SKM-1 (cell line): ENCODE data around the gene LRRD1.
A peak's percentile ranks its signal among the peaks of the same experiment; 100 is the strongest.
"Not testable (repeated sequence)": the region's sequence is repeated elsewhere in the genome, so short reads cannot be mapped to it uniquely, and the experiment has no call there.

ENCODE experiments used
- DNase-seq: peaks from one replicate; lab custom pipeline; 2025; ENCODE audit not compliant: unreplicated experiment; lab: John Stamatoyannopoulos, UW

Gene LRRD1

DNA sequence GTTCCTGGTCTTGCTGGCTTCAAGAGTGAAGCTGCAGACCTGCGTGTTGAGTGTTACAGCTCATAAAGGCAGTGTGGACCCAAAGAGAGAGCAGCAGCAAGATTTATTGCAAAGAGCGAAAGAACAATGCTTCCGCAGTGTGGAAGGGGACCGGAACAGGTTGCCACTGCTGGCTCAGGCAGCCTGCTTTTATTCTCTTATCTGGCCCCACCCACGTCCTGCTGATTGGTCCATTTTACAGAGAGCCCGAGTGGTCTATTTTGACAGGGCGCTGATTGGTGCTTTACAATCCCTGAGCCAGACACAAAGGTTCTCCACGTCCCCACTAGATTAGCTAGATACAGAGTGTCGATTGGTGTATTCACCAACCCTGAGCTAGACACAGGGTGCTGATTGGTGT is 36.2 kb downstream of the LRRD1 start:
- DNase-seq, result not testable (repeated sequence)

DNA sequence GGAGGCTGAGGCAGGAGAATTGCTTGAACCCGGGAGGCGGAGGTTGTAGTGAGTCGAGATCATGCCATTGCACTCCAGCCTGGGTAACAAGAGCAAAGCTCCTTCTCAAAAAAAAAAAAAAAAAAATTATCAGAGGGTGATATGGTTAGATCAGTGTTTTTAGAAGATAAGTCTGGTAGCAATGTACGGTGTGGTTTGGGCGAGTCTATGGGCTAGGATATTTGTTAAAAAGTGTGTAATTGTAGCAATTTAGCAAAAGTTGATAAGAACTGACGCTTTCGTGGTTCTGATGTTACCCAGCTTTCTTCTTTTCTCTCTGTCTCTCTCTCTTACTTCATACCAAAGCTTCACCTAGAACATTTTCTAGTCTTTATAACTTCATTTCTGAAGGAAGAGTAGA is 37.8 kb downstream of the LRRD1 start:
- no peak for DNase-seq

DNA sequence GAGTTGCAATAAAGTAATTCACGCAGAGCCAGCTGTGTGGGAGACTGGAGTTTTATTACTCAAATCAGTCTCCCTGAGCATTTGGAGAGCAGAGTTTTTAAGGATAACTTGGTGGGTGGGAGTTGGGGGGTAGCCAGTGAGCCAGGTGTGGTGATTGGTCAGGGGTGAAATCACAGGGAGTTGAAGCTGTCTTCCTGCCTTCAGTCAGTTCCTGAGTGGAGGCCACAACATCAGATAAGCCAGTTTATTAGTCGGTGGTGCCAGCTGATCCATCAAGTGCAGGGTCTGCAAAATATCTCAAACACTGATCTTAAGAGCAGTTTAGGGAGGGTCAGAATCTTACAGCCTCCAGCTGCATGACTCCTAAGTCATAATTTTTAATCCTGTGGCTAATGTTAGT is 41.4 kb downstream of the LRRD1 start:
- DNase-seq, result no peak

DNA sequence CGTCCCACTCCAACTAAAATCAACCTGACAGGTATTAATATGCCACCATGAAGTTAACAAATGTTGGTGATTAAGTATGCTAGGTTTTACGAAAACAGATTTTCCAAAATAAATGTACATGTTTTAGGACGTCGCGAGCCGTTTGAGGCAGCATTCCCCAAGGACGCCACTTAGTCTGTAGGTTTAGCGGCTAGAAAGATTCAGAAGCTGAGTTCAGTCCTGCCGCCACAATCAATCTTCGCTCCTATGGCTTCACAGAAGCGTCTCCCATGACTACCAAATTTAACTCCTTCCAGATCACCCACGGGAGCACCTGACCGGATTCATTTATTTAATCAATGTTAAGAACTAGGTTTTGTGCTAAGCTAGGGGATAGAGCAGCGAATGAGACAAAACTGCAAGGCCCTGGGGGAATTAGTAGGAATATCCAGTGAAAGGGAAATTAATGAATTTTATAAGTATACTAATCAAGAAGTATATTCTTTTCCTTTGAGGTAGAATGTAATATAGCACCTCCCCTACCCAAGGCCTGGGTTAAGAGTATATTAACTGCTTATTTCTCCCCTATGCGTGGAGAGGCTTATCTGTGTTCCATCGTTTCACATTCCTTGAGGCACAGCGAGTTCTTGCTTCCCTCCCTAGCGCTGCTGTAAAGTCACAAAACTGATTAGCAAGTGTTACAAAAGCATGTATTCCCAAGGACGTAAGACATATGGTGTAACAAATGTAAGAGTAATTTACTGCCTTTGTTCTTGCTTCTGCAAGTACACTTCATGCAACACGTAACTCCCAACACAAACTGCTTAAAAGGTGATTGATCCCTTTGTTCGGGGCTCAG is 43.7 kb downstream of the LRRD1 start:
- DNase-seq, result no peak

DNA sequence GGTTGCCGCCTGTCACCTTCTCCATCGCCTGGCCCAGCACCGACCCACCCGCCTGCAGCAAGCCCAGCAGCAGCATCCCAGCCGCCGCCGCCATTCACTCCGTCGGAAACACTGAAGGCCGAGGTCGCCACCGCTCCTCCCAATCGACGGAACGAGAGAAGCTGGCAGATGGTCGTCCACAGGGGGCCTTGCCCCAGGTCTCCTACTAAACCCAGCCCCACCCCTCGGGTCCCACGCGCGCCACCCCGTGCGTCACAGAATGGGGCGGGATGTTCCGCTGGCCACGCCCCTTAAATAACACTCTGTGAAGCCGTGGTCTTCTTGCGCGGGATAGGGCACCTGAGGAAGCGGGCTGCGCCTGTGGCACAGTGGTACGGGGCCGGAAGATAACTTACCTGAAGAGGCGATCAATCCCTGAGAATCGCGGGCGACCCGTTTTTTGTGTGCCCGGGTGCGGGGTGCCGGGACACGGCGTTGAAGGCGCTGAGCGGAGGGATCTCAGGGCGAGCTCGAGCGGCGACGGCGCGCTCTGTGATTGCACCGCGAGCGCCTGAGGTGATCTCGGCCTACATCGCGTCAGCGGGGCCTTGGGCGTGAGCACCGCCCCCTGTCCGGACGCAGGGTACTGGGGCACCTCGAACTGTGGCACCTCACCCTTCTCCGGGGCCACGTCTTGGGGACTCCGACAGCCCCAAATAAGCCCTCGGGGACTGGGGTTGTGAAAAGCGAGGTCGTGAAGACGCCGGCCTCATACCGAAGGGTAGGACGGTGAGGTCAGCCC is 44.5 kb downstream of the LRRD1 start, which contains the start of gene CYP51A1:
TSS of gene CYP51A1 (minus strand) at position 207 of the 781 bp plus-strand sequence. CDS start at position 94, 113 bp downstream.
- peak; percentile 65 for DNase-seq

DNA sequence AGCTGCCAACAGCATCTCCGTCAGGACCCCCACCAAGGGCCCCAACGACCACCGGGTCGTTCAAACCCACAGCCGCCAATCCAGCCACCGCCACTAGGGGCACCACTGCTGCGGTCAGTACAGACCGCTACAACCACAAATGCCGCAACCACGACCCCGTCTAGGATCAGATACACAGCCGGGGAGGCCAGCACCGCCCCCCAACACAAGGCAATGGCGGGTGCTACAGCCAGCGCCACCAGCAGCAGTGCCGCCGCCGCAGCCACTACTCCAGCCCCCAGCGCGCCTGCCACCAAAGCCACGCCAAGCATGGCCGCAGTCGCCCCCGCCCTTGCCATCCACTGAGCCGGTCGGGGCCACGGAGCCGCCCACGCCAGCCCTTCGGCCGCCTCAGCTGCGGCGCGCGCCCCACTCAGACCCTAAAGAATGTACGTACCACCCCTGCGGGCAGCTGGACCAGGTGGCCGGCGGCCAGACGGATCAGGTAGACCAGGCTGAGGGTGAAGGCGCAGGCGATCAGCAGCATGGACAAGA is 45.1 kb downstream of the LRRD1 start:
- no peak for DNase-seq

DNA sequence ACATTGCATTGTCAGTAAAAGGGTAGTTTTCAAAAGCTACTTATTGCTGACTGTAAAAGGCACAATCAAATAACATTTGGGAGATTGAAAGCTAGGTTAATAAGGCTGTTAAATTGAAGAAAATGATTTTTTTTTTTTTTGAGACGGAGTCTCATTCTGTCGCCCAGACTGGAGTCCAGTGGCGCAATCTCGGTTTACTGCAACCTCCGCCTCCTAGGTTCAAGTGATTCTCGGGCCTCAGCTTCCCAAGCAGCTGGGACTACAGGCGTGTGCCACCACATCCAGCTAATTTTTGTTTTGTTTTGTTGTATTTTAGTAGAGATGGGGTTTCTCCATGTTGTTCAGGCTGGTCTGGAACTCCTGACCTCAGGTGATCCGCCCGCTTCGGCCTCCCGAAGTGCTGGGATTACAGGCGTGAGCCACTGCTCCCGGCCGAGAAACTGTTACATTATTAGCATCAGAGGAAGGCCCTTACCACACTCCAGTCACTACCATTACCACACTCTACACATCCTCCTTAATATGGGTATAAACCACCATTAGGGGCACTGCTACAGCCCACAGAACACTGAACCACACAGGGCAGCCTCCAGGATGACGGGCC is 45.7 kb downstream of the LRRD1 start:
- DNase-seq, result peak; percentile 48

DNA sequence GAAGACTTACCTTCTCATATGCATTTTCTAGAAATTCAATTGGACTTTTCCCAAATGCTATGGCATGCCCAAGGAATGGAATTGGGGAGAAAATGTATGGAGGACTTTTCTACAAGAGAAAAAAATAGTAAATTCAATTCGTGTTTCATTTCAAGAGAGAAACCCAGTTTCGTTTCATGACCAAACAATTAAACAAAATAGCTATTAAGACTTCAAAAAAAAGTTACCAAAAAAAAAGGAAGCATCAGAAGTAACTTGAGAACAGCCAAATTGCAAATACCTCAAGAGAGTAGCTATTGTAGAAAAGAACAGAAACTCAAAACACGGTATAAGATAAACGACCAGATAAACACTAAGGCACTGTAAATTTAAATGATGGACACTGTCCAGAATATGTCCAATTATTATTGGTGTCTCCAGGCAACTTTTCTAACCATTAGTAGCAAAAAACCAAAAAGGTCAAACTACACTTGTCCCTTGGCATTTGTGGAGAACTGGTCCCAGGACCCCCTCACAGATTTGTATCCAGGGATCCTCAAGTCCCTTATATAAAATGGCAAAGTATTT is 47.1 kb downstream of the LRRD1 start:
- DNase-seq, result no peak

DNA sequence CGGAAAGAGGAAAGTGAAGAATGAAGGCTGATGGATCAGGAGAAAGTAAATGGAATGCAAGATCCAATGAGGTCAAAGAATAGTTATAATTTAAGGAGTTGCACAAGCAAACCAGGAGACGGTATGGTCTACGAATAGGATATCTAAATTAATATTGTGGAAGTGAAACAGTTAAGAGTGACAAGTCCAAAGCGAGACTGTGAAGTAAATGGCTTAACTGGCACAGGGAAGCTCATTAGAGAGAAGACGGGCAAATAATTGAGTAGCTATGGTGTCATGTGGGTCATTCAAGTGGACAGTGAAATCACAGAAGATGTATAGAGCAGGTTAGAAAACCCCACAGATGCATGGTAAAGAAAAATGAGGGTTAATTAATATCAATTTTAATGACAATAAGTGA is 47.8 kb downstream of the LRRD1 start:
- no peak for DNase-seq

DNA sequence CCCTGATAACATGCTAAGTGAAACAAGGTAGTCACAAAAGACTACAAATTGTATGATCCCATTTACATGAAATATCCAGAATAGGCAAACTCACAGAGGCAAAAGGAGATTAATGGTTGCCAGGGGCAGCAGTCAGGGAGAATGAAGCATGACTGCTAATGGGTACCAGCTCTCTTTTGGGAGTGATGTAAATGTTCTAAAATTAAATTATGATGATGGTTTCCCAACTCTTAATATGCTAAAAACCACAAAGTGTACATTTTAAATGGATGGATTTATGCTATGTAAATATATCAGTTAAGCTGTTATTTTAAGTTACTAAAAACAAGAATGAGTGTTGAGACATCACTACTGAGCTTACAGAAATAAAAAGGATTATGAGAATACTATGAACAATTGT is 57.3 kb downstream of the LRRD1 start:
- DNase-seq, result no peak

DNA sequence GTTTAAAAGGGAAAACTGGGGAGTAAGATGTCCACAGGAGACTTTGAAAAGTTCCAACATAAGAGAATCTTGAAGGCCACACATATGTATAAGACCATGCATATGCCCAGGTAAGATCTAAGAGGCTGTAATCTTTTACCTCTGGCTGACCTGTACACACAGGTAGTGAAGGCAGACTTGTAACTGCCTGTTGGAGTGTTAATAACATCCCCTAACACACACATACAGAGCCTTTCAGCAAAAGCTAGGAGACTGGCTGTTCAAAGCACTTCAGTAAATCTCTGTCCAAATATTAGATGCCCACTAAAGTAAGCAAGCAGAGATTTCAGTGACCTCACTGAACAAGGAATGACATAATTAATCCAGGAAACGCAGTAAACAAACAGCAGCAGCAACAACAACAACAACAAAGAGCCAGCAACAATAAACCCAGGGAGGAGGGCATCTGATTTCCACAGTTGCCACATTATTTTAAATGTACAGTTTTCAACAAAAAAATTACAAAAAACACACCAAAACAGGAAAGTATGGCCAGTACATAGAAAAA is 59.7 kb downstream of the LRRD1 start:
- no peak for DNase-seq

DNA sequence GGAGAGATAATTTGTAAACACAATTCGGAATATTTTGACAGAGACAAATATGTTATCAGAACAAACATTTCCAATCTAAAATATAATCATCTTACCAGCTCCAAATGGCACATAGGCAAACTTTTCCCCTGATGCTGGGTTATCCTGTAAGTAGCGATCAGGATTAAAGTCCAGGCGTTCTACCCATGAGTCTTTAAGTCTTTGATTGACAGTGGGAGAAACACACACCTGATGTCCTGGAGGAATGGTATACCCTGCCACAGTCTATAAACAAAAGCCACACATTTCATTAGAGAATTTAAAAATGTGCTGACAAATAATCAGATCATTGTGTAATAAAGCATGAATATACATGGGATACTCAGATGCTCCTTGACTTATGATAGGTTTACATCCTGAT is 62.0 kb downstream of the LRRD1 start:
- DNase-seq, result no peak

DNA sequence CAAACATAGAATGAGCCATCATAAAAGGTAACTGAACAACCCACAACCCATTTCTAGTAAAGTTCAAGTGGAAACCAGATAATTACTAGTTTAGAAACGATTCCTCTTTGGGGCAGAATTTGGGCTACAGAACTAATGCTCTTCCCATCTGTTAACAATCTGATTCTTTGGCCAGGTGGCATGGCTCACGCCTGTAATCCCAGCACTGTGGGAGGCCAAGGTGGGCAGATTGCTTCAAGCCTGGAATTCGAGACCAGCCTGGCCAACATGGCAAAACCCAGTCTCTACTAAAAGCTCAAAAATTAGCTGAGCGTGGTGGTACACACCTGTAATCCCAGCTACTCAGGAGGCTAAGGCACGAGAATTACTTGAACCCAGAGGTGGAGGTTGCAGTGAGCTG is 63.1 kb downstream of the LRRD1 start:
- DNase-seq, result no peak

DNA sequence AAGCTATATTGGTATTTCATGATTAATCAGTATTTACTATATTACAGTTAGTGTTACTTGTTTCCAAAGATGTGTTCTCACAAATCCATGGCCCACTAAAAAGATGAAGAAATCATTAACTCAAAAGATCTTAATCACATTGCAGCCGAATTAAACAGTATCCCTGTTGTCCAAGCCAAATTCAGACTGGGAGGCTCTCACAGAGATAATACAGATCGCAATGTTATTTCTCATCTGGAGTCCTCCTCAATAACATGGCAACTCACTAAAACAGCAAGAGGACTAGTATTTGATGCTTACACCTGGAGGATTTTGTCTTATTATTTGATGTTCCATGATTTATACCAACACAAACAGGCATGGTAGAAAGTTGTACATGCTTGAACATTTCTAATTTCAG is 68.1 kb downstream of the LRRD1 start:
- DNase-seq, result no peak

DNA sequence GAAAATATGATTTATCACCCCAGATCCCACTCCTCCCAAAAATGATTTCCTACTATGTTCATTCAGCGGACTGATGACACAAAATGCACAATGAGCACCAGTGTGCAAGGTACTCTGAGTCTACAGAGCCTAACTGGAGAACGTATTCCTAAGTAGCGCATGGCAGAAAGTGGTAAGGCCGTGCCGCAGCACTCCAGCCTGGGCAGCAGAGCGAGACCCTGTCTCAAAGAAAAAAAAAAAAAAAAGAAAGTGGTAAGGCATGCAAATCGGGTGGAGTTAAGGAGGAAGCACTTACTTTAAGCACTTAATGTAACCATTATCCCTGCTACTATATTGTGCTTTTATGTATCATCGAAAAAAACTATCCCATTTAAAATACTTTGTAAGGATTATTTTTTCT is 70.1 kb downstream of the LRRD1 start:
- no peak for DNase-seq

DNA sequence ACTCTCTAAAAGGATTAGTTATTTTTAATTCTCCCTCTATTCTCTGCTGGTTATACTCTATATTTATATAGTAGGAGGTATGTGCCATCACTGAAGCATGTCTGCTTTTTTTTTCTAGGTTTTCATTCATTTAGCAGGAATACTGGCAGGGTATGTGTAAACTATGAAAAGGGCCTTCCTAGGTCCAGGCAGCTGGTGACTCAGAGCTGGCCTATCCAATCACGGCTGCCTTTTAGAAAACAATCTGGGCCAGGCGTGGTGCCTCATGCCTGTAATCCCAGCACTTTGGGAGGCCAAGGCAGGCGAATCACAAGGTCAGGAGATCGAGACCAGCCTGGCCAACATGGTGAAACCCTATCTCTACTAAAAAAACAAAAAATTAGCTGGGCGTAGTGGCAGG is 76.1 kb downstream of the LRRD1 start:
- DNase-seq, result not testable (repeated sequence)

DNA sequence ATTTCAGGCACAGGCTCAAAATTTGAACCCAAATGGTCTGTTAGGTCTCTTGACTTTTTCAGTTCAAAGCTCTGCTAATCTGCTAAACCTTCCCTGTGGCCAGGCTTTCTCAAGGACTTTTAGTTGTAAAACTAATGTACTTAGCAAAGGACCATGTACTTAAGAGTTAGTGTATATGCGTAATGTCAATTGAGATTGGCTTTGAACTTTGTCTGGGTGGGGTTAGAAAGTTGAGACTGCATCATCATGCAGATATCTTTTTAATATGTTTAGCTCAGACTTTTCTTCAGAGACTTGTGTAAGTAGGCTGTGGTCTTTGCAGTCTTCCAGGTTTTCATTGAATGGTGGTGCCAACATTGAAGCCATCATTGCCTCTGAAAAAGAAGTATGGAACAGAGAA is 78.4 kb downstream of the LRRD1 start:
- no peak for DNase-seq

DNA sequence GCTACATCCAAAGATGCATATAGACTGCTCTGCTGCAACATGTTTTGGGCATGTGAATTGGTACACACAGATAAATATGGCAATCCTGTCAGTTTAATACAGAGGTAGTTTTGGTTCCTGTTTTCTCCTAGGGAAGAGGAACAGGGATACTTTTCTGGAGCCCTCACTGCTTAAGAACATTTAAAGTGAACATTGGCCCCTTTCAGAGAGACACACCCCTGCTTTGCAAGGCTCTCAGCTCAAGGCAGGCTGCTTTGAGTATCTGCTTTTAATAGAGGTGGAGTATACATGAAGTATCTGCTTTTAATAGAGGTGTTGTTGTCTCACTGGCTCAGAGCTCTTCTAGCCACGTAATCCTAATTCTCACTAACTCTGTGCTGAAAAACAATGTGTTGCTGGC is 83.6 kb downstream of the LRRD1 start:
- no peak for DNase-seq
